Esophagus (tissue), 2 donors: ENCODE results near the gene MYH11. TPM values are rescaled to one million over a fixed set of nuclear protein-coding genes. Genes with fewer than 3 reads are reported as not detected.
"Not testable (repeated sequence)": the region's sequence is repeated elsewhere in the genome, so short reads cannot be mapped to it uniquely, and the experiment has no call there.

ENCODE experiments used
- H3K27ac ChIP-seq, 2 donors: one replicate each; pipeline ENCODE4 v1.5.1; 2013; ENCODE audit warnings: low read depth in 2 of 2, mild to moderate bottlenecking in 2 of 2, inconsistent platforms in 1 of 2, low read length in 1 of 2, moderate library complexity in 1 of 2
- H3K27me3 ChIP-seq, 2 donors: one replicate each; pipeline ENCODE4 v1.6.1; 2013; ENCODE audit warnings: low read length in 2 of 2, control low read depth in 1 of 2, mild to moderate bottlenecking in 1 of 2; ENCODE audit not compliant: insufficient read depth in 2 of 2, control insufficient read depth in 1 of 2
- H3K36me3 ChIP-seq, 2 donors: one replicate each; pipeline ENCODE4 v1.6.1; 2013; ENCODE audit warnings: low read length in 1 of 2; ENCODE audit not compliant: control insufficient read depth in 2 of 2, insufficient read depth in 2 of 2
- H3K4me1 ChIP-seq, 2 donors: one replicate each; pipeline ENCODE4 v1.6.1; 2013; ENCODE audit warnings: low read length in 1 of 2; ENCODE audit not compliant: control insufficient read depth in 2 of 2, insufficient read depth in 2 of 2
- H3K4me3 ChIP-seq, 2 donors: one replicate each; pipeline ENCODE4 v1.5.1; 2013; ENCODE audit warnings: low read length in 2 of 2, mild to moderate bottlenecking in 2 of 2, low read depth in 1 of 2, moderate library complexity in 1 of 2
- H3K9me3 ChIP-seq, 2 donors: one replicate each; pipeline ENCODE4 v1.6.1; 2013; ENCODE audit warnings: mild to moderate bottlenecking in 2 of 2, low read depth in 1 of 2, low read length in 1 of 2, moderate library complexity in 1 of 2; ENCODE audit not compliant: control insufficient read depth in 2 of 2, insufficient read depth in 1 of 2
- WGBS, 2 donors: extraction: QIAGEN DNeasy Blood & Tissue Kit; methylation state at CpG; one replicate each; pipeline ENCODE4 v1.1.7; 2013; 5-methylcytosine and 5-hydroxymethylcytosine counted together
- polyA plus RNA-seq, 2 donors: library from polyadenylated mRNA; stranded (reverse); fragments of 200-250 nt; gene quantifications; one replicate each; pipeline ENCODE4 v1.2.3, GENCODE V29; 2013
- donor health status: healthy with polysubstance abuse.
- donor health status: Bipolar disorder and iron deficiency.

The MYH11 gene
- polyA plus RNA-seq, 2 donors: 120 to 421 TPM

- Histone ChIP-seq H3K27me3 (no peaks in the 10 kb centered on the region), H3K27ac (peak overlapping the region; percentile 17 to 60), H3K36me3 (no peaks in the 10 kb centered on the region), H3K9me3 (no peaks in the 10 kb centered on the region), H3K4me3 (no peak overlapping the region), H3K4me1 (no peaks in the 10 kb centered on the region)
- WGBS, 2 donors: 80 to 83% methylated on average over 8 of the region's 8 CpGs
These were observed 48.8 kb downstream of the MYH11 start for GRCh38 chr16:15808071-15808470.

- WGBS, 2 donors: 42 to 50% methylated on average over 11 of the region's 11 CpGs
- H3K4me1 ChIP-seq: no peaks in the 10 kb centered on the region
- no peaks in the 10 kb centered on the region for H3K9me3 ChIP-seq
- H3K27ac ChIP-seq: peak overlapping the region; percentile 32 to 69
- H3K4me3 ChIP-seq: no peak overlapping the region
- H3K36me3 ChIP-seq: no peaks in the 10 kb centered on the region
- no peaks in the 10 kb centered on the region for H3K27me3 ChIP-seq
These were observed 49.2 kb downstream of the MYH11 start for GRCh38 chr16:15807603-15808009.

GRCh38 chr16:15803618-15804017, 53.2 kb downstream of the MYH11 start:
- WGBS, 2 donors: 72 to 74% methylated on average over 9 of the region's 9 CpGs
- Histone ChIP-seq H3K27ac (no peak overlapping the region), H3K4me1 (no peaks in the 10 kb centered on the region), H3K27me3 (no peaks in the 10 kb centered on the region), H3K9me3 (no peaks in the 10 kb centered on the region), H3K4me3 (no peak overlapping the region), H3K36me3 (no peaks in the 10 kb centered on the region)

GRCh38 chr16:15799851-15800495, 56.9 kb downstream of the MYH11 start:
- Histone ChIP-seq H3K27me3 (no peaks in the 10 kb centered on the region), H3K27ac (no peak overlapping the region), H3K36me3 (no peaks in the 10 kb centered on the region), H3K9me3 (no peaks in the 10 kb centered on the region), H3K4me3 (no peak overlapping the region), H3K4me1 (no peaks in the 10 kb centered on the region)
- 72 to 75% methylated on average over 4 of the region's 4 CpGs for WGBS, 2 donors

GRCh38 chr16:15798671-15799070, 58.2 kb downstream of the MYH11 start:
- Histone ChIP-seq H3K4me1 (no peaks in the 10 kb centered on the region), H3K4me3 (no peak overlapping the region), H3K9me3 (no peaks in the 10 kb centered on the region), H3K36me3 (no peaks in the 10 kb centered on the region), H3K27me3 (no peaks in the 10 kb centered on the region), H3K27ac (no peak overlapping the region)
- WGBS, 2 donors: 68 to 70% methylated on average over 5 of the region's 5 CpGs

- Histone ChIP-seq H3K4me3 (no peak overlapping the region), H3K9me3 (no peaks in the 10 kb centered on the region), H3K27me3 (no peaks in the 10 kb centered on the region), H3K36me3 (no peaks in the 10 kb centered on the region), H3K4me1 (no peaks in the 10 kb centered on the region), H3K27ac (no peak overlapping the region)
These were observed 59.9 kb downstream of the MYH11 start for GRCh38 chr16:15796885-15797284.

- no peak overlapping the region for H3K27ac ChIP-seq
- no peaks in the 10 kb centered on the region for H3K27me3 ChIP-seq
- H3K9me3 ChIP-seq: no peaks in the 10 kb centered on the region
- no peaks in the 10 kb centered on the region for H3K4me1 ChIP-seq
- 78 to 84% methylated on average over 1 of the region's 1 CpG for WGBS, 2 donors
- H3K36me3 ChIP-seq: no peaks in the 10 kb centered on the region
- H3K4me3 ChIP-seq: no peak overlapping the region
These were observed 61.2 kb downstream of the MYH11 start for GRCh38 chr16:15795615-15796014.

GRCh38 chr16:15792563-15792971, 64.3 kb downstream of the MYH11 start:
- H3K27me3 ChIP-seq: no peaks in the 10 kb centered on the region
- H3K4me3 ChIP-seq: no peak overlapping the region
- no peaks in the 10 kb centered on the region for H3K4me1 ChIP-seq
- WGBS, 2 donors: 78% methylated on average over 5 of the region's 5 CpGs
- no peaks in the 10 kb centered on the region for H3K9me3 ChIP-seq
- no peaks in the 10 kb centered on the region for H3K36me3 ChIP-seq
- no peak overlapping the region for H3K27ac ChIP-seq

GRCh38 chr16:15790458-15790857, 66.4 kb downstream of the MYH11 start:
- H3K27ac ChIP-seq: peak overlapping the region; percentile 23 to 44
- no peaks in the 10 kb centered on the region for H3K9me3 ChIP-seq
- no peaks in the 10 kb centered on the region for H3K36me3 ChIP-seq
- no peaks in the 10 kb centered on the region for H3K4me1 ChIP-seq
- WGBS, 2 donors: 38 to 41% methylated on average over 4 of the region's 4 CpGs
- H3K4me3 ChIP-seq: no peak overlapping the region
- no peaks in the 10 kb centered on the region for H3K27me3 ChIP-seq

GRCh38 chr16:15789816-15790215, 67.0 kb downstream of the MYH11 start:
- not testable (repeated sequence) for H3K27me3 ChIP-seq, H3K4me1 ChIP-seq, H3K36me3 ChIP-seq, H3K9me3 ChIP-seq, H3K4me3 ChIP-seq
- peak overlapping the region in 1 of 2 donors; percentile 2 for H3K27ac ChIP-seq
- WGBS, 2 donors: 64 to 68% methylated on average over 5 of the region's 5 CpGs
